ENCODE measurements around the gene FIGN.
A peak's percentile ranks its signal among the peaks of the same experiment; 100 is the strongest.

The FIGN gene

GRCh38 chr2:163737563-163737962 is 1.8 kb upstream of the FIGN start:
- no peak for DNase-seq (ENCODE audit: low spot score)

- DNase-seq (ENCODE audit: low spot score), result no peak
These were observed 1.3 kb upstream of the FIGN start for GRCh38 chr2:163737190-163737439.

- peak; percentile 83 for DNase-seq (ENCODE audit: low spot score)
These were observed 803 bp upstream of the FIGN start for GRCh38 chr2:163736433-163737189.

- peak; percentile 96 for DNase-seq (ENCODE audit: low spot score)
These were observed 725 bp downstream of the FIGN start for GRCh38 chr2:163734881-163735684.

- DNase-seq (ENCODE audit: low spot score), result no peak
These were observed 1.4 kb downstream of the FIGN start for GRCh38 chr2:163734401-163734800.

GRCh38 chr2:163733956-163734355 is 1.9 kb downstream of the FIGN start:
- no peak for DNase-seq (ENCODE audit: low spot score)

- peak; percentile 56 for DNase-seq (ENCODE audit: low spot score)
These were observed 2.4 kb downstream of the FIGN start for GRCh38 chr2:163733301-163733938.

GRCh38 chr2:163732727-163733126 is 3.1 kb downstream of the FIGN start:
- no peak for DNase-seq (ENCODE audit: low spot score)

- DNase-seq (ENCODE audit: low spot score), result no peak
These were observed 4.1 kb downstream of the FIGN start for GRCh38 chr2:163731735-163732134.

- DNase-seq (ENCODE audit: low spot score), result no peak
These were observed 5.3 kb downstream of the FIGN start for GRCh38 chr2:163730556-163730955.

GRCh38 chr2:163729636-163730273 is 6.1 kb downstream of the FIGN start:
- DNase-seq (ENCODE audit: low spot score), result no peak

- no peak for DNase-seq (ENCODE audit: low spot score)
These were observed 11.9 kb downstream of the FIGN start for GRCh38 chr2:163723881-163724280.

GRCh38 chr2:163723348-163723747 is 12.5 kb downstream of the FIGN start:
- no peak for DNase-seq (ENCODE audit: low spot score)

GRCh38 chr2:163719331-163719730 is 16.5 kb downstream of the FIGN start:
- no peak for DNase-seq (ENCODE audit: low spot score)

GRCh38 chr2:163717993-163718680 is 17.7 kb downstream of the FIGN start:
- peak; percentile 86 for DNase-seq (ENCODE audit: low spot score)

GRCh38 chr2:163717515-163717914 is 18.3 kb downstream of the FIGN start:
- no peak for DNase-seq (ENCODE audit: low spot score)

- DNase-seq (ENCODE audit: low spot score), result no peak
These were observed 19.7 kb downstream of the FIGN start for GRCh38 chr2:163716101-163716500.

- DNase-seq (ENCODE audit: low spot score), result no peak
These were observed 20.1 kb downstream of the FIGN start for GRCh38 chr2:163715668-163716067.

- DNase-seq (ENCODE audit: low spot score), result no peak
These were observed 20.6 kb downstream of the FIGN start for GRCh38 chr2:163715199-163715598.

- peak; percentile 62 for DNase-seq (ENCODE audit: low spot score)
These were observed 22.1 kb downstream of the FIGN start for GRCh38 chr2:163713534-163714311.

GRCh38 chr2:163711699-163712098 is 24.1 kb downstream of the FIGN start:
- DNase-seq (ENCODE audit: low spot score), result no peak
